ENCODE data around the gene KRTAP22-2.

DNA sequence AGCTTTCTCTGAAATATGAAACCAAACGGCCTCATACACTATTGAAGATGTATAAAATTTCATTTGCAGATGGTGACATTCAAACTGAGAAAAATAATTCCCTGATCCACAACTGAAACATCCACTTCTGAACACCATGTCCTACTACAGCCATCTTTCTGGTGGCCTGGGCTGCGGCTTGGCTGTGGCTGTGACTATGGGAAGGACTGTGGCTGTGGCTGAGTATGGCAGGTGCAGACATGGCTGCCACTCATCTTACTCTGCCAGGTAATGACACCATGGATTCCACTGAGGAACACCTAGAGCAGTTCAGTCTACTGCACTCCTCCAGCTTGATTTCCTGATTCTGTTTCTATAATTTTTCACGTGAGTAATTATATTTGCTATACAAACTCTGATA lies 30.3 kb upstream of the KRTAP22-2 start, which contains the start of gene KRTAP20-4:
- TF ChIP-seq POLR2AphosphoS5 (IDR thresholded peaks at IDR 0.05), result no peak
- TF ChIP-seq, protein P1, sequence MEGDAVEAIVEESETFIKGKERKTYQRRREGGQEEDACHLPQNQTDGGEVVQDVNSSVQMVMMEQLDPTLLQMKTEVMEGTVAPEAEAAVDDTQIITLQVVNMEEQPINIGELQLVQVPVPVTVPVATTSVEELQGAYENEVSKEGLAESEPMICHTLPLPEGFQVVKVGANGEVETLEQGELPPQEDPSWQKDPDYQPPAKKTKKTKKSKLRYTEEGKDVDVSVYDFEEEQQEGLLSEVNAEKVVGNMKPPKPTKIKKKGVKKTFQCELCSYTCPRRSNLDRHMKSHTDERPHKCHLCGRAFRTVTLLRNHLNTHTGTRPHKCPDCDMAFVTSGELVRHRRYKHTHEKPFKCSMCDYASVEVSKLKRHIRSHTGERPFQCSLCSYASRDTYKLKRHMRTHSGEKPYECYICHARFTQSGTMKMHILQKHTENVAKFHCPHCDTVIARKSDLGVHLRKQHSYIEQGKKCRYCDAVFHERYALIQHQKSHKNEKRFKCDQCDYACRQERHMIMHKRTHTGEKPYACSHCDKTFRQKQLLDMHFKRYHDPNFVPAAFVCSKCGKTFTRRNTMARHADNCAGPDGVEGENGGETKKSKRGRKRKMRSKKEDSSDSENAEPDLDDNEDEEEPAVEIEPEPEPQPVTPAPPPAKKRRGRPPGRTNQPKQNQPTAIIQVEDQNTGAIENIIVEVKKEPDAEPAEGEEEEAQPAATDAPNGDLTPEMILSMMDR (IDR thresholded peaks at IDR 0.05), result no peak
- TF ChIP-seq EP300 (IDR thresholded peaks at IDR 0.05), result no peak
- no peak for TF ChIP-seq POLR2A (IDR thresholded peaks at IDR 0.05)
